ENCODE measurements around the gene PABPC3. TPM values are rescaled to one million over a fixed set of nuclear protein-coding genes. Genes with fewer than 3 reads are reported as not detected.
A peak's percentile ranks its signal among the peaks of the same experiment; 100 is the strongest.

Gene PABPC3
- total RNA-seq, 1 donor from 2014 or later: under 0.01 TPM

- DNase-seq (ENCODE audit: low read depth in 2 of 2): no peak
Observed at GRCh38 chr13:25111585-25111956, 15.6 kb downstream of the PABPC3 start.

- DNase-seq (ENCODE audit: low read depth in 2 of 2): no peak
Observed at GRCh38 chr13:25112695-25113255, 16.8 kb downstream of the PABPC3 start.

- DNase-seq (ENCODE audit: low read depth in 2 of 2): peak; percentile 59 to 67
Observed at GRCh38 chr13:25114220-25114619, 18.3 kb downstream of the PABPC3 start.

GRCh38 chr13:25116044-25116443 is 20.1 kb downstream of the PABPC3 start:
- DNase-seq (ENCODE audit: low read depth in 2 of 2): no peak

GRCh38 chr13:25117312-25117711 is 21.4 kb downstream of the PABPC3 start:
- DNase-seq (ENCODE audit: low read depth in 2 of 2): no peak

GRCh38 chr13:25118378-25118905 is 22.5 kb downstream of the PABPC3 start:
- DNase-seq (ENCODE audit: low read depth in 2 of 2): no peak

GRCh38 chr13:25130944-25131343 is 35.0 kb downstream of the PABPC3 start:
- DNase-seq (ENCODE audit: low read depth in 2 of 2): no peak

- no peak for DNase-seq (ENCODE audit: low read depth in 2 of 2)
Observed at GRCh38 chr13:25131881-25132420, 36.0 kb downstream of the PABPC3 start.

- no peak for DNase-seq (ENCODE audit: low read depth in 2 of 2)
Observed at GRCh38 chr13:25132751-25133390, 36.9 kb downstream of the PABPC3 start.

GRCh38 chr13:25135896-25136295 is 40.0 kb downstream of the PABPC3 start:
- DNase-seq (ENCODE audit: low read depth in 2 of 2): no peak

- DNase-seq (ENCODE audit: low read depth in 2 of 2): no peak
Observed at GRCh38 chr13:25136880-25137787, 41.2 kb downstream of the PABPC3 start.

- DNase-seq (ENCODE audit: low read depth in 2 of 2): no peak
Observed at GRCh38 chr13:25137788-25138115, 41.8 kb downstream of the PABPC3 start.

GRCh38 chr13:25141042-25141441 is 45.1 kb downstream of the PABPC3 start:
- no peak for DNase-seq (ENCODE audit: low read depth in 2 of 2)

GRCh38 chr13:25143706-25144105 is 47.8 kb downstream of the PABPC3 start:
- no peak for DNase-seq (ENCODE audit: low read depth in 2 of 2)

GRCh38 chr13:25147638-25148401 is 51.9 kb downstream of the PABPC3 start:
- DNase-seq (ENCODE audit: low read depth in 2 of 2): no peak

GRCh38 chr13:25148402-25148771 is 52.5 kb downstream of the PABPC3 start:
- no peak for DNase-seq (ENCODE audit: low read depth in 2 of 2)

Other genes with a start within 250 kb of the PABPC3 start
- not detected in 2 replicates for gene AMER2, start 76.2 kb downstream of the PABPC3 start, total RNA-seq
- gene MTMR6, start 191.4 kb downstream of the PABPC3 start, total RNA-seq: 22.3 and 23.6 TPM in 2 replicates
- gene NUP58, start 205.5 kb downstream of the PABPC3 start, total RNA-seq: 37.4 and 39.3 TPM in 2 replicates